NCI-H128 (cell line): ENCODE results near the gene MLLT6.

Source experiments
- DNase-seq: peaks from one replicate; lab custom pipeline; 2025; ENCODE audit not compliant: unreplicated experiment; lab: John Stamatoyannopoulos, UW

Gene MLLT6

DNA sequence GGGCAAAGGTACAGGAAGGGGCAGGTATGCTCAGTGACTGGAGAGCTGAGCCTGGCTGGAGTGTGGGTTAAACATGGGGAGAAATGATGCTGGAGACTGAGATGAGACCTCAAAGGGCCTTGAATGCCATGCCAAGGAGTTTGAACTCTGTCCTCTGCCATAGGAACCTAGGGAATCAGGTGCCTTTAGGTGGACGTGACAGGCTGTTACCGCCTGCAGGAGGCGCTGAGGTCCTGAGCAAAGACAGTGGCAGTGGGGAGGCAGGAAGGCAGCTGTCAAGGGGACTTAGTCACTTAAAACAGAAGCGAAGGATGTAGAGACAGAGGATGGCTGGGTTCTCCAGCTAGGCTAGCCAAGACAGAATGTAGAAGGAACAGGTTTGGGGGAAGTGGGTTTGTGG lies 56.5 kb downstream of the MLLT6 start:
- DNase-seq: no peak

- DNase-seq: no peak
Observed at GRCh38 chr17:38762231-38762630, 57.2 kb downstream of the MLLT6 start.

GRCh38 chr17:38766341-38766740 lies 61.3 kb downstream of the MLLT6 start:
- no peak for DNase-seq

GRCh38 chr17:38768417-38768816 lies 63.3 kb downstream of the MLLT6 start:
- DNase-seq: no peak

DNA sequence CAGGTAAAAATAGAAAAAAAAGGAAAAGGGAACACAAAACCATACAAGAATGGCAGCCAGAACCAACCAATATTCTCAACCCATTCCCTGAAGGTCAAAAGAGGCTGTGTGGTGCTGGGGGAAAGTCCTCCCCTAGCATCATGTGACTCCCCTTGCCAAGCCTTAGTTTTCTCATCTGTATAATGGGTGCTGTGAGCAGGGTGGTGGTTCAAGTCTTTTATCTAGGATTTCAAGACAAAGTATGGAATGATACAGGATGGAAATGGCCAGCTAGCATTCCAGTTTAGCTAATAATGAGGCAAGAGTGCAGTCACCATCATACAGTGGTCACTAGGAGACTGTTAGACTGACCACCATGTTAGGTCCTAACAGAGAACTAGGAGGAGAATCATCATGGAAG lies 68.2 kb downstream of the MLLT6 start:
- DNase-seq: no peak

DNA sequence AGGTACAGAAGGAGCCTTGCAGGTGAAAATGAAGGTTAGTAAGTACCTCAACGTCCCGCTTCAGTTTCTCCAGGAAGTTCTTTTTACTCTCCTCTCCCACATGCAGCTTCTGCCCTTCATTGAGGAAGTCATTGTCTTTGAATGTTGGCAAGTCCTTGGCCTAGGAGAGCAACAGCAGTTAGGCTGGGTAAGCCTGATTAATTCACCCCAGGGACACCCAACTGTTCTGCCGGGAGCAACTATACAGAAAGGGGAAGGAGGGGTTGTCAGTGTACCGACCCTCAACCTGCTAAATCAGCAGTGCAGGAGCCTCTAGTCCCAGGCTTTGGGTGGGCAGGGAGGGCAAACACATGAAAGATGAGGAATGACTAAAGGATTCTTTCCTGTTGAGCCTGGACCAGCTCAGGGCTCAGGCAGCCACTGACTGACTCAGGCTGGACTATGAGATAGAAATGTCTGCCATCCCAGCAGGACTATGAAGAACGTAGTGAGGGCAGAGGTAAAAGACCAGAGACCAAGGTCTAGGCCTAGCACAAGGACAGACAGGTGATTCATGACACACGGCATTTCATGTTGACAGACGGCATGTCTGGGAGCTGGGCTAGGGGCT lies 72.7 kb downstream of the MLLT6 start:
- no peak for DNase-seq
